ENCODE measurements around the gene ABCG5.

Gene ABCG5

GRCh38 chr2:43824951-43825493 lies 13.6 kb downstream of the ABCG5 start:
- DNase-seq (ENCODE audit: low read depth), result no peak
- TF ChIP-seq, protein P1, sequence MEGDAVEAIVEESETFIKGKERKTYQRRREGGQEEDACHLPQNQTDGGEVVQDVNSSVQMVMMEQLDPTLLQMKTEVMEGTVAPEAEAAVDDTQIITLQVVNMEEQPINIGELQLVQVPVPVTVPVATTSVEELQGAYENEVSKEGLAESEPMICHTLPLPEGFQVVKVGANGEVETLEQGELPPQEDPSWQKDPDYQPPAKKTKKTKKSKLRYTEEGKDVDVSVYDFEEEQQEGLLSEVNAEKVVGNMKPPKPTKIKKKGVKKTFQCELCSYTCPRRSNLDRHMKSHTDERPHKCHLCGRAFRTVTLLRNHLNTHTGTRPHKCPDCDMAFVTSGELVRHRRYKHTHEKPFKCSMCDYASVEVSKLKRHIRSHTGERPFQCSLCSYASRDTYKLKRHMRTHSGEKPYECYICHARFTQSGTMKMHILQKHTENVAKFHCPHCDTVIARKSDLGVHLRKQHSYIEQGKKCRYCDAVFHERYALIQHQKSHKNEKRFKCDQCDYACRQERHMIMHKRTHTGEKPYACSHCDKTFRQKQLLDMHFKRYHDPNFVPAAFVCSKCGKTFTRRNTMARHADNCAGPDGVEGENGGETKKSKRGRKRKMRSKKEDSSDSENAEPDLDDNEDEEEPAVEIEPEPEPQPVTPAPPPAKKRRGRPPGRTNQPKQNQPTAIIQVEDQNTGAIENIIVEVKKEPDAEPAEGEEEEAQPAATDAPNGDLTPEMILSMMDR (IDR thresholded peaks at IDR 0.05; ENCODE audit: insufficient read depth, low read depth, low read length, missing control alignments), result no peak
- no peak overlapping the region for H3K4me3 ChIP-seq (ENCODE audit: low read depth, low read length)

- DNase-seq (ENCODE audit: low read depth), result no peak
- TF ChIP-seq, protein P1 (IDR thresholded peaks at IDR 0.05; ENCODE audit: insufficient read depth, low read depth, low read length, missing control alignments), result no peak
- H3K4me3 ChIP-seq (ENCODE audit: low read depth, low read length), result no peak overlapping the region
Measured at GRCh38 chr2:43824512-43824911, 14.1 kb downstream of the ABCG5 start.

- TF ChIP-seq, protein P1 (IDR thresholded peaks at IDR 0.05; ENCODE audit: insufficient read depth, low read depth, low read length, missing control alignments), result no peak
- no peak for DNase-seq (ENCODE audit: low read depth)
- H3K4me3 ChIP-seq (ENCODE audit: low read depth, low read length), result no peak overlapping the region
Measured at GRCh38 chr2:43823751-43824150, 14.9 kb downstream of the ABCG5 start.

- H3K4me3 ChIP-seq (ENCODE audit: low read depth, low read length), result no peak overlapping the region
- TF ChIP-seq, protein P1 (IDR thresholded peaks at IDR 0.05; ENCODE audit: insufficient read depth, low read depth, low read length, missing control alignments), result no peak
- DNase-seq (ENCODE audit: low read depth), result no peak
Measured at GRCh38 chr2:43822839-43823238, 15.8 kb downstream of the ABCG5 start.

- H3K4me3 ChIP-seq (ENCODE audit: low read depth, low read length), result no peak overlapping the region
- TF ChIP-seq, protein P1 (IDR thresholded peaks at IDR 0.05; ENCODE audit: insufficient read depth, low read depth, low read length, missing control alignments), result no peak
- DNase-seq (ENCODE audit: low read depth), result no peak
Measured at GRCh38 chr2:43819491-43820163, 19.0 kb downstream of the ABCG5 start.

- TF ChIP-seq, protein P1 (IDR thresholded peaks at IDR 0.05; ENCODE audit: insufficient read depth, low read depth, low read length, missing control alignments), result no peak
- H3K4me3 ChIP-seq (ENCODE audit: low read depth, low read length), result no peak overlapping the region
- DNase-seq (ENCODE audit: low read depth), result peak; percentile 6
Measured at GRCh38 chr2:43818761-43819160, 19.9 kb downstream of the ABCG5 start.

GRCh38 chr2:43814711-43815110 lies 23.9 kb downstream of the ABCG5 start:
- DNase-seq (ENCODE audit: low read depth), result no peak
- no peak overlapping the region for H3K4me3 ChIP-seq (ENCODE audit: low read depth, low read length)
- TF ChIP-seq, protein P1 (IDR thresholded peaks at IDR 0.05; ENCODE audit: insufficient read depth, low read depth, low read length, missing control alignments), result no peak

All from GM12865 (cell line).